RWPE2 (cell line): ENCODE data around the gene TMEM234.

Source experiments
- ATAC-seq: fragments of 200-7000 bp; cut with Tn5 transposase; 3 replicates; pipeline ENCODE4 v1.9.1; 2021; ENCODE audit warnings: low read depth
- DNase-seq: peaks from one replicate; pipeline ENCODE4 v3.0.0-alpha.2; 2020; ENCODE audit warnings: low spot score
- H3K27ac ChIP-seq: fragments of 450-650 bp; 2 replicates; pipeline ENCODE4 v1.5.1; 2017; ENCODE audit warnings: mild to moderate bottlenecking; ENCODE audit not compliant: poor library complexity, severe bottlenecking
- H3K27me3 ChIP-seq: fragments of 250-450 bp; sonication (Bioruptor Pico); 2 replicates; pipeline ENCODE4 v1.5.1; 2021; ENCODE audit warnings: mild to moderate bottlenecking, moderate library complexity; ENCODE audit not compliant: insufficient read depth, poor library complexity, severe bottlenecking
- H3K36me3 ChIP-seq: fragments of 250-450 bp; sonication (Bioruptor Pico); 2 replicates; pipeline ENCODE4 v1.5.1; 2020; ENCODE audit warnings: low read depth, mild to moderate bottlenecking, moderate library complexity
- H3K4me1 ChIP-seq: fragments of 250-450 bp; sonication (Bioruptor Pico); 2 replicates; pipeline ENCODE4 v1.5.1; 2021; ENCODE audit warnings: mild to moderate bottlenecking, moderate library complexity; ENCODE audit not compliant: insufficient read depth, poor library complexity, severe bottlenecking
- H3K4me3 ChIP-seq: fragments of 250-450 bp; sonication (Bioruptor Pico); 2 replicates; pipeline ENCODE4 v1.5.1; 2021; ENCODE audit warnings: mild to moderate bottlenecking, moderate library complexity; ENCODE audit not compliant: severe bottlenecking
- H3K9me3 ChIP-seq: fragments of 250-450 bp; sonication (Bioruptor Pico); 2 replicates; pipeline ENCODE4 v1.5.1; 2021; ENCODE audit warnings: mild to moderate bottlenecking, moderate library complexity; ENCODE audit not compliant: severe bottlenecking
- CTCF ChIP-seq: fragments of 450-650 bp; IDR thresholded peaks from one replicate; pipeline ENCODE4 v1.5.1; 2017; ENCODE audit warnings: mild to moderate bottlenecking, moderate library complexity; ENCODE audit not compliant: poor library complexity, severe bottlenecking

Gene TMEM234

GRCh38 chr1:32246888-32247273, 24.7 kb upstream of the TMEM234 start, which contains the start of gene FAM167B:
TSS of gene FAM167B (plus strand) at chr1:32247222. CDS start at chr1:32247422, 200 bp downstream.
- Histone ChIP-seq H3K9me3 (no peaks in the 10 kb centered on the region), H3K27me3 (no peaks in the 10 kb centered on the region), H3K27ac (peak within 1 kb of the TSS; percentile 46), H3K36me3 (no peaks in the 10 kb centered on the region), H3K4me1 (peaks cover 20% of the 10 kb centered on the region), H3K4me3 (no peak within 1 kb of the TSS)
- ATAC-seq (peak; percentile 31; the same call in 2 of the 3 replicates), DNase-seq (no peak)
- no peak for TF ChIP-seq CTCF

GRCh38 chr1:32242341-32242851, 20.2 kb upstream of the TMEM234 start:
- TF ChIP-seq CTCF: no peak
- H3K27ac ChIP-seq: no peak overlapping the region

GRCh38 chr1:32241001-32241763, 19.0 kb upstream of the TMEM234 start:
- H3K9me3 ChIP-seq: no peaks in the 10 kb centered on the region
- no peak for TF ChIP-seq CTCF
- H3K36me3 ChIP-seq: no peaks in the 10 kb centered on the region
- ATAC-seq: peak; percentile 44
- H3K27ac ChIP-seq: peak overlapping the region; percentile 35
- no peaks in the 10 kb centered on the region for H3K27me3 ChIP-seq
- H3K4me3 ChIP-seq: peak overlapping the region; percentile 36
- peaks cover 4% of the 10 kb centered on the region for H3K4me1 ChIP-seq
- DNase-seq: no peak

More at GRCh38 chr1:32242341-32242851, 20.2 kb upstream of the TMEM234 start:
- H3K4me1 ChIP-seq: peaks cover 11% of the 10 kb centered on the region
- no peak for ATAC-seq
- no peaks in the 10 kb centered on the region for H3K9me3 ChIP-seq
- DNase-seq: no peak
- H3K4me3 ChIP-seq: no peak overlapping the region
- no peaks in the 10 kb centered on the region for H3K27me3 ChIP-seq
- H3K36me3 ChIP-seq: no peaks in the 10 kb centered on the region

GRCh38 chr1:32240140-32240951, 18.2 kb upstream of the TMEM234 start:
- no peak for DNase-seq
- no peaks in the 10 kb centered on the region for H3K36me3 ChIP-seq

More at GRCh38 chr1:32240140-32240951, 18.2 kb upstream of the TMEM234 start:
- no peaks in the 10 kb centered on the region for H3K27me3 ChIP-seq
- ATAC-seq: peak; percentile 52
- peak overlapping the region; percentile 36 for H3K4me3 ChIP-seq
- peak overlapping the region; percentile 35 for H3K27ac ChIP-seq
- no peaks in the 10 kb centered on the region for H3K9me3 ChIP-seq
- H3K4me1 ChIP-seq: peaks cover 11% of the 10 kb centered on the region
- peak; percentile 51 for TF ChIP-seq CTCF
